GM19468 (cell line): Measurements from ENCODE around the gene NEK6.

Experiments used
- ATAC-seq: cut with Tn5 transposase; IDR thresholded peaks from one replicate; pipeline ENCODE4 v1.9.1; 2021; ENCODE audit warnings: mild to moderate bottlenecking, moderate library complexity, moderate number of reproducible peaks; ENCODE audit not compliant: unreplicated experiment; ENCODE audit errors: extremely low read depth

NEK6 gene

GRCh38 chr9:124291801-124292396, 34.1 kb downstream of the NEK6 start:
- ATAC-seq, result no peak

GRCh38 chr9:124292696-124293593, 35.2 kb downstream of the NEK6 start:
- ATAC-seq, result no peak

- no peak for ATAC-seq
Observed at GRCh38 chr9:124293718-124294506, 36.2 kb downstream of the NEK6 start.

- no peak for ATAC-seq
Observed at GRCh38 chr9:124295159-124295794, 37.5 kb downstream of the NEK6 start.

- ATAC-seq, result no peak
Observed at GRCh38 chr9:124296094-124296493, 38.3 kb downstream of the NEK6 start.

DNA sequence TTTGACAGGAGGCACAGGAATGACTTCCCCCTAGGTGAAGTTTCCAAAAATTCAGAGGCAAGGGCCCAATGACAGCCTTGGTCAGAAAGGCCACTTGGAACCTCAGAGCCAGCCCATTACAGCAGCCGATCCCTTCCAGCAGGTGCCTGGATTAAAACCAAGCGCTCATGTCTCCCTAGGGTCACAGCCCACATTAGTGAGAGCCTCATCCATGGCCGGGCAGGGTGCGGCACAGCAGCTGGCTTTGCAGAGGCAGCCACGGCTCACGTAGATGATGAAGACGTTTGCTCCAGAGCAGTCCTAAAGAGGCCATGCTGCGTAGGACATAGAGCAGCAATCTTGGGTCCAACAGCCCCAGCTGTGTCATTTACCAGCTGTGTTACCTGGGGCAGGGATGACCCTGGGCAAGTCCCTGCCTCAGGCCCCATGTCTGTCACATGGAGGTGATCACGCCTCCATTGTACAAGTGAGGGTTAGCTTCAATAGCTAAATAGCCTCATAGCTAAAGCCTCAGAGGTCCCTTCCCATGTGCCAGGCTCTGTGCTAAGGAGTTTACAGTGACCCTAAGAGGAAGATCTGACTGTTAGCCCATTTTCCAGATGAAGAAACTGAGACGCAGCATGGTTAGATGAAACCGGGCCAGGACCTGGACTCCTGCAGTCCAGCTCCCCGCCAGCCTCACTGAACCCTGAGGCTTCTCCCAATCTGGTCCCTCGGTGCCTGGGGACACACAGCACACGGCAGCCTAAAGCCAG, 39.2 kb downstream of the NEK6 start:
- ATAC-seq, result no peak

DNA sequence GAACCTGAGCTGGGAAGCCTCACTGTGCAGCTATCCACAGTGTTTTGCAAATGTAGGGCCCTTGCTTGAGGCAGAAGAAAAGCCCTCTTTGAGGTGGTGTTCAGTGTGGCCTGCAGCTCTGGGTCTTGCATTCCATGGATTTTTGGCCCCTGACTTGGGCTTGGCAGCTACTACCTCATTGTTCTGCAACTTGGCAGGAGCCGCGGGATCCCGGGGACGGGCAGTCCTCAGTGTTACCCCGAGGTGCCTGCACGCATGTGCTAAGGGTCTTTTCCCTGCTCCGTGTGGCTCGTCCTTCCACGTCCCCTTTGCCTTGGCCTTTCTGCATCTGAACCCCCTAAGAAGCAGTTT, 39.8 kb downstream of the NEK6 start:
- ATAC-seq, result no peak

DNA sequence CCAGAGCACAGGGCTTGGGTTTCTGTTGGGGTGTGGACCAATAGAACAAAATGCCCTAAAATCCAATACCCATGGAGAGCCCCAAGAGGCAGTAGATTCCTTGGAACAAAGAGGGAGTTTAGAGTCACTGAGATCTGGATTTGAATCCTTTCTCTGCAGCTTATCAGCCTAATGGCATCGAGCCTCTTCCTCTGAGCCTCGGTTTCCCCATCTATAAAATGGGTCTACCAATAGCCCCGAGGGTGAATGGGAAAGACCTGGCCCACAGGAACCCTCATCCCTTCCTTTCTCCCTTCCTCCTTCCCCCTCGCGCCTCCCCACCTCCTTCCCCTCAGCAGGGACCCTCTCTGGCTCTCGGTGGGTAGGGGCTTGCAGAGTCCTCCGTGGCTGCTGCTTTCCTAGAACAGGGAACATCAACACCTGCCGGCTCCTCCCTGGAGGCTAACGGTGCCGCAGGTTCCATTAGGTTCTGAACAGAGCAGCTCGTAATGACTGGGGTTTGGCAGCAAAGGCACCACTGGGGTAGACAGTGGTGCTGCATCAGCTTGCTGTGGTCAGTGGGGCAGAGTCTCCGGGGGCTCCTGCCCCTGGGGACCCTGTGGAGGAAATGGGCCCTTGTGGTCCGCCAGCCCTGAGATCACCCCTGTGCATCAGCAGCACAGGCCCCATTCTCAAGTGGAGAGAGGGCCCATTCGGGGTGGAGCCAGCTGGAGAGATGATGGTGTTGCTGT, 40.3 kb downstream of the NEK6 start:
- no peak for ATAC-seq

- no peak for ATAC-seq
Observed at GRCh38 chr9:124298646-124299235, 41.0 kb downstream of the NEK6 start.

GRCh38 chr9:124299515-124300090, 41.9 kb downstream of the NEK6 start:
- ATAC-seq, result no peak

- ATAC-seq, result no peak
Observed at GRCh38 chr9:124300312-124300711, 42.6 kb downstream of the NEK6 start.

GRCh38 chr9:124302921-124303320, 45.2 kb downstream of the NEK6 start:
- no peak for ATAC-seq

- no peak for ATAC-seq
Observed at GRCh38 chr9:124303762-124304161, 46.0 kb downstream of the NEK6 start.

DNA sequence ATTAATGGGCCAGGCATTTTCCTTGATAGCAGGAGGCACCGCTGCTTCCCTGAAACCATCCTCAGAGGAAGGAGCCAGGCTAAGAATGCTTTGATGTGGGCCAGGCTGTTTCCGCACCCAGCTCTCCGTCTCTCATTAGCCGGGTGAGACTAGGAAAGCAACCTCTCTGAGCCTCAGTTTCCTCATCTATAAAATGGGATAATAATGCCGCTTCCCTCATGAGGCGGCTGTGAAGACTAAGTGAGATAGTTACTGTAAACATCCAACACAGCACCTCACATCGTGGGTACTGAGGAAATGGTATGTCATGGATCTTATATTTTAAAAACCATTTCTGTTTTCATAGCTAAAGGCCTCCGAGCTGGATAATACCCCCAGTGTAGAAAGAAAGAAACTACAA, 46.5 kb downstream of the NEK6 start:
- no peak for ATAC-seq

DNA sequence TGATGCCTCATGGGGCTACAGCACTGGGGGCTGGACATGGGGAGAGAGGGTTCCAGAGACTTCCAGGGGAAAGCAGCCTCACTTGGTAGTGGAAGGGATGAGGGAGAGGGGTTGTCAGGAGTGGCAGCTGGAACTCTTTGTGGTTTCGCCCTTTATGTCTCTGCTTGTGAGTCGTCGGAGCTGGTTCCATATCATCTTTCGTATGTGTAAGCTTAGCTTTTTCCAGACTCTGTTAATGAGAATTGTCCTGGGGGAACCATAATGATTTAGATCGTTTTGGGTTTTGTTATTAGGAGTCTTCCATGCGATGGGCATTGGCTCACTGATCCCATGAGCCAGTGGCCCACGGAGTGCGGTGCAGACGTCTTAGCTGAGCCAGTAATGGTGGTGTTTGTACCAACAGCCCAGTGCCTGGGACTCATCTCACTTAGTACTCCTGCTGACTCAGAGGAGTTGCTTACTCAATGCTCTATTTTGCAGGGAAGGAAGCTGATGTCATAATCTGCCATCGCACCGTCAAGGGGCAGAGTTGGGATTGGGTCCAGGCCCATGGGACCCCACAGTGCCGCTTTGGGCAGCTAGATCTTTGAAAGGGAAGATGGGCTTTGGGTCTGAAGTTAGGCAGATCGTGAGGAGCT, 48.5 kb downstream of the NEK6 start:
- no peak for ATAC-seq

GRCh38 chr9:124307379-124308030, 49.8 kb downstream of the NEK6 start:
- no peak for ATAC-seq

GRCh38 chr9:124308606-124309491, 51.1 kb downstream of the NEK6 start:
- no peak for ATAC-seq
